ENCODE data around the gene ATP5MG.

DNA sequence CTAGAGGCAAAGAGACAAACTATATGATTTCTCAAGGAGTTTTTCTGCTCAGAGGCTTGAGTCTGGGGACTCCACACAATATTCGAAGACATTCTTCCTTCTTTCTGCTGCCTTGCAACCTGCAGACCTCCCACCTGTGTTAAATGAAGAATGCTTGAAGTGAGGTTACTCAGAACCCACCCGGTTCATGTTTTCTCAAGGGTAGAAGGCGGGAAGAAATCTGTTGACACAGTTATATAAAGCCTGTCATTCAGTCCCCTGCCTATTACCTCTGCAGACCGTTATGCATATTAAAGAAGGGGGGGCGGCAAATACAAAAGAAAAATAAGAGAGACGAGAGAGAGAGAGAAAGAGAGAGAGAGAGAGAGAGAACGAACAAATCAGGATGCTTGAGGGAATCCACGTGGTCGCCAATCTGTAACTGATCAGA, 32.7 kb downstream of the ATP5MG start:
- no peak for TF ChIP-seq EZH2 (IDR thresholded peaks at IDR 0.05; ENCODE audit: insufficient read depth, low read length)
- no peak for TF ChIP-seq CTCF (IDR thresholded peaks at IDR 0.05; ENCODE audit: insufficient read depth, low read depth, low read length)
